Pancreas (tissue), 10 donors: Measurements from ENCODE around the gene FRS2. TPM values are rescaled to one million over a fixed set of nuclear protein-coding genes. Genes with fewer than 3 reads are reported as not detected.

Source experiments
- ATAC-seq, 4 donors: fragments of 200-7000 bp; cut with Tn5 transposase; one replicate each; pipeline versions ENCODE4 v1.8.0 to v1.9.1; 2020; ENCODE audit warnings: mild to moderate bottlenecking in 4 of 4, moderate library complexity in 4 of 4
- DNase-seq, 6 donors: peaks; one replicate each; pipeline ENCODE4 v3.0.0-alpha.2; 2020
- FAIRE-seq: peaks from 2 replicates; lab custom pipeline; 2012; peaks lifted over from hg19 to GRCh38; lab: Jason Lieb, UNC
- H3K27ac ChIP-seq, 4 donors: fragments of 200-600 bp; sonication (generic); 1 replicate in 3 of 4; 2 replicates in 1 of 4; pipeline versions ENCODE4 v1.5.0 to v1.8.0; 2020
- H3K27me3 ChIP-seq, 4 donors: fragments of 200-600 bp; one replicate each; pipeline ENCODE4 v1.8.0; 2021
- H3K36me3 ChIP-seq, 3 donors: fragments of 200-600 bp; sonication (generic) in 1 of 3; one replicate each; pipeline versions ENCODE4 v1.5.0 to v1.8.0; 2020 to 2021
- H3K4me1 ChIP-seq, 3 donors: fragments of 200-600 bp; one replicate each; pipeline ENCODE4 v1.8.0; 2021
- H3K4me3 ChIP-seq, 4 donors: fragments of 200-600 bp; sonication (generic) in 2 of 4; one replicate each; pipeline versions ENCODE4 v1.5.0 to v1.8.0; 2020 to 2021
- H3K9me3 ChIP-seq, 4 donors: fragments of 200-600 bp; one replicate each; pipeline ENCODE4 v1.8.0; 2021
- WGBS, 2 donors: extraction: QIAGEN DNeasy Blood & Tissue Kit; methylation state at CpG; one replicate each; pipeline ENCODE4 v1.1.7; 2013; 5-methylcytosine and 5-hydroxymethylcytosine counted together
- intact Hi-C, 3 donors: fragments of 100-400 bp; cut with DNase I; formaldehyde crosslinking; loops; one replicate each; pipeline versions ENCODE4 v1.11.1 to v1.14.2; 2022
- polyA plus RNA-seq, 2 donors: library from polyadenylated mRNA; stranded (reverse); fragments of 200-250 nt; gene quantifications; one replicate each; pipeline ENCODE4 v1.2.3, GENCODE V29; 2013
- total RNA-seq, 6 donors: library from RNA; stranded (reverse); fragmentation: NEBNext Ultra II Directional in 4 of 6; extraction: Animal tissue kit (Norgen Biotek cat#: 25700) in 4 of 6; gene quantifications; one replicate each; pipeline versions ENCODE4 v1.2.1 to v1.2.4, GENCODE V29; 2021 to 2023
- TF ChIP-seq, protein P1 (sequence below), 4 donors: fragments of 200-600 bp; sonication (generic) in 3 of 4; IDR thresholded peaks; one replicate each; pipeline versions ENCODE4 v1.5.0 to v1.8.0; 2021; ENCODE audit warnings: antibody characterized with exemption in 4 of 4
- donor health status: healthy with polysubstance abuse.
- donor health status: DM: no; HTN: no; CAD: no; lungs with moderate emphysema.
- donor health status: DM: no; HTN: no; CAD: no.
- donor health status: control.
- donor health status: control.
- donor health status: Bipolar disorder and iron deficiency.
- donor health status: DM: yes; HTN: yes; CAD: no.
- donor health status: DM: no; HTN: no; CAD: no.
- donor health status: DM: no; HTN: no; CAD: no.
- donor health status: DM: yes; HTN: yes; CAD: no.

FRS2 gene
- total and polyA plus RNA-seq, 8 donors, result 2.5 to 23.2 (median 12.1) TPM

DNA sequence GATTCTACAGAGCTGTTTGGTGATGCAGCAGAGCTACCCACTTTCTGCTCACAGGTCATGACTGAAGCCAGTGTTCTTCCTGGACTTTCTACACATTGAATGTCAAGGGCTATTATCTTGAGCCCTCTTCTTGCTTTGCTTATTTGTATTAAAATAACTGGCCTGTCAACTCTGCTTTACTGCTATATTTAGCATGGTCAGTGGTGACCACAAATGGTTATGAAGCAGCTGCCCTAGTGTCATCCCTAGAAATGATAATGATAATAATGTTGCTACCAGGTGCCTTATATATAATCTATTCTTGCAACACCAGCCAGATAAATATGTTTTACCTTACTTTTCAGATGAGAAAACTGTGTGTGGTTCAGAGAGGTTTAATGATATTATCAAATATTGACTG lies 143.2 kb downstream of the FRS2 start:
- H3K36me3 ChIP-seq, result no peaks in the 10 kb centered on the region
- no peak for FAIRE-seq
- no peak for DNase-seq
- no peak overlapping the region for H3K27ac ChIP-seq
- H3K9me3 ChIP-seq, result no peaks in the 10 kb centered on the region
- TF ChIP-seq, protein P1, sequence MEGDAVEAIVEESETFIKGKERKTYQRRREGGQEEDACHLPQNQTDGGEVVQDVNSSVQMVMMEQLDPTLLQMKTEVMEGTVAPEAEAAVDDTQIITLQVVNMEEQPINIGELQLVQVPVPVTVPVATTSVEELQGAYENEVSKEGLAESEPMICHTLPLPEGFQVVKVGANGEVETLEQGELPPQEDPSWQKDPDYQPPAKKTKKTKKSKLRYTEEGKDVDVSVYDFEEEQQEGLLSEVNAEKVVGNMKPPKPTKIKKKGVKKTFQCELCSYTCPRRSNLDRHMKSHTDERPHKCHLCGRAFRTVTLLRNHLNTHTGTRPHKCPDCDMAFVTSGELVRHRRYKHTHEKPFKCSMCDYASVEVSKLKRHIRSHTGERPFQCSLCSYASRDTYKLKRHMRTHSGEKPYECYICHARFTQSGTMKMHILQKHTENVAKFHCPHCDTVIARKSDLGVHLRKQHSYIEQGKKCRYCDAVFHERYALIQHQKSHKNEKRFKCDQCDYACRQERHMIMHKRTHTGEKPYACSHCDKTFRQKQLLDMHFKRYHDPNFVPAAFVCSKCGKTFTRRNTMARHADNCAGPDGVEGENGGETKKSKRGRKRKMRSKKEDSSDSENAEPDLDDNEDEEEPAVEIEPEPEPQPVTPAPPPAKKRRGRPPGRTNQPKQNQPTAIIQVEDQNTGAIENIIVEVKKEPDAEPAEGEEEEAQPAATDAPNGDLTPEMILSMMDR (IDR thresholded peaks at IDR 0.05), result no peak
- H3K4me3 ChIP-seq, result no peak overlapping the region
- ATAC-seq, result no peak
- intact Hi-C loops, result no loop called here
- H3K4me1 ChIP-seq, result no peaks in the 10 kb centered on the region
- H3K27me3 ChIP-seq, result no peaks in the 10 kb centered on the region

DNA sequence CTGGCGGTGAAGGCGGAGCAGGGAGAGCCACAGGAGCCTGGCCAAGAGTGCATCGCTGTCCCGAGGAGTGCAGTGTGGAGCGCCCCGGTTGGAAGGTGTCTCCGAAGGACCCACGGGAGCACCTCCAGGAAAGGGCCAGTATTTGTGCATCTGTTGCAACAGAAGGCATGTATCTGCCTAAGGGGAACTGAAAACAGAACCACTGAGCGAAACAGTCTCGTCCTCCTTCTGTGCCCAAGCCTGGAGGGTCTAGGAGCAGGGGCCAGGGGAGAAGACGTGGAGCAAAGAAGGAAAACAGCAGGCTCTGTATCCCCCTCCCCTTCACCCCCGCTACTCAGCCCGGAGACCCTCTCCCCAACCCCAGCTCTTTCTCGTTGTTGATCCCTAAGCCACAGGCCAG lies 145.8 kb downstream of the FRS2 start:
- ATAC-seq (no peak), FAIRE-seq (no peak), DNase-seq (no peak)
- no peaks in the 10 kb centered on the region for H3K4me1 ChIP-seq
- no peak overlapping the region for H3K4me3 ChIP-seq
- TF ChIP-seq, protein P1 (IDR thresholded peaks at IDR 0.05), result no peak
- H3K27me3 ChIP-seq, result no peaks in the 10 kb centered on the region
- whole genome bisulfite sequencing, 2 donors, result 73 to 83% methylated on average over 14 of the region's 14 CpGs
- intact Hi-C loops, result no loop called here
- no peaks in the 10 kb centered on the region for H3K9me3 ChIP-seq
- H3K36me3 ChIP-seq, result no peaks in the 10 kb centered on the region
- no peak overlapping the region for H3K27ac ChIP-seq

DNA sequence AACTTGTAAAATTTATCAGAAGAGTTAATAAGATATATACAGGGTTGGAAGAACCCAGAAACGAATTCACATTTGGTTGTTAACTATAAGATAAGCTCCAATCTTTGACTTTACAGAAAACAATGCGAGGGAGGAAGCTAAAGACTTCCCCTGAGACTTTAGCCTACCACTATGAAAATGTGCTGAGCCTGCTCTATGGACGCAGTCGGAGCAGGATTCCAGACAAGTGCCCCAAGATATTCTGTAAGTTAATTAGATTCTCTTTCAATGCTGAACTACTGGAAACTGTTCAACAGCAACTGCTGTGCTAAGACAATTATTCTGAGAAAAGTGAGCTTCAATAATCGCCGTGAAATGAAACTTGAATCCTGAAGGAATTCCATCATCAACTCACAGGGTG lies 148.9 kb downstream of the FRS2 start:
- ATAC-seq (no peak), DNase-seq (no peak), FAIRE-seq (no peak)
- intact Hi-C loops, result no loop called here
- 66 to 74% methylated on average over 6 of the region's 6 CpGs for WGBS, 2 donors
- Histone ChIP-seq H3K9me3 (no peaks in the 10 kb centered on the region), H3K27me3 (no peaks in the 10 kb centered on the region), H3K4me3 (no peak overlapping the region), H3K4me1 (peaks cover 0 to 4% (median 0%) of the 10 kb centered on the region in 3 donors), H3K36me3 (no peaks in the 10 kb centered on the region), H3K27ac (no peak overlapping the region)
- TF ChIP-seq, protein P1 (IDR thresholded peaks at IDR 0.05), result no peak

DNA sequence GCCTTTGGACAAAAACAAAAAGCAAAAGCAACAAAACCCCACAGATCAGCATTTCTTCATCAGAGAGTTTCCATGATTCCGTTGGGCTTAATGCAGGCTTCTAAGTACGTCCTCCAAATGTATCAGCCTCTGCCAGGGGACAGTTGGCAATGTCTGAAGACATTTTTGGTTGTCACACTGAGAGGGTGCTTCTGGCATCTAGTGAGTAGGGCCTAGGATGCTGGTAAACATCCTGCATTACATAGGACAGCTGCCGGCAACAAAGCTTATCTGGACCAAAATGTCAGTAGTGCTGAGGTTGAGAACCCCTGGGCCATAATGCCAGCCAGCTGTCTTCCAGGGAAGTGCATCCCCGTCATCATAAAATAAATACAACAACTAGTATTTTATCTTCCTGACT lies 149.9 kb downstream of the FRS2 start:
- Histone ChIP-seq H3K9me3 (no peaks in the 10 kb centered on the region), H3K4me3 (no peak overlapping the region), H3K4me1 (peaks cover 0 to 4% (median 0%) of the 10 kb centered on the region in 3 donors), H3K27ac (no peak overlapping the region), H3K27me3 (no peaks in the 10 kb centered on the region), H3K36me3 (no peaks in the 10 kb centered on the region)
- ATAC-seq (no peak), DNase-seq (no peak), FAIRE-seq (no peak)
- TF ChIP-seq, protein P1 (IDR thresholded peaks at IDR 0.05), result no peak
- 78 to 83% methylated on average over 4 of the region's 4 CpGs for WGBS, 2 donors
- intact Hi-C loops, result no loop called here

DNA sequence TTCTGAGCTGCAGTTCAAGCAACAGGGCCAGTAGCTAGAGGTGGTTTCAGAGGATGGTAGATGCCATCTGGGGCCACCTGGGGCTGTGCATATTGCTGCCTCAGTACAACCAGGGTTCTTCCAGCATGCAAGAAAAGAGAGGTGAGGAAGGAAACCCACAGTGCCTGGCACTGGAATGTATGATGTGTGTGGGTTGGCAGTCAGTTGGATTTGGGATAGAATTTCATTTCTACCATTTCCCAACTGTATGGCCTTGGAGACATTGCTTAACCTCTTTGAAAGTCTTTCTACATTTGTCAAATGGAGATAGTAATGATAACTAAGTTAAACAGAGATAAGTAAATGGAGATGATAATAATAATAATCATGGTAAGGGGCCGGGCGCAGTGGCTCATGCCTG lies 150.7 kb downstream of the FRS2 start:
- H3K27me3 ChIP-seq, result no peaks in the 10 kb centered on the region
- no peak for DNase-seq
- no peaks in the 10 kb centered on the region for H3K9me3 ChIP-seq
- no peak for FAIRE-seq
- peaks cover 0 to 4% (median 0%) of the 10 kb centered on the region in 3 donors for H3K4me1 ChIP-seq
- no peak overlapping the region for H3K4me3 ChIP-seq
- intact Hi-C loops, result no loop called here
- TF ChIP-seq, protein P1 (IDR thresholded peaks at IDR 0.05), result no peak
- H3K27ac ChIP-seq, result no peak overlapping the region
- no peak for ATAC-seq
- no peaks in the 10 kb centered on the region for H3K36me3 ChIP-seq
- WGBS, 2 donors, result 55 to 75% methylated on average over 2 of the region's 2 CpGs
